GM21423 (cell line): Measurements from ENCODE around the gene BHMT.
"Not testable (repeated sequence)": the region's sequence is repeated elsewhere in the genome, so short reads cannot be mapped to it uniquely, and the experiment has no call there.

Experiments
- ATAC-seq: cut with Tn5 transposase; IDR thresholded peaks from one replicate; pipeline ENCODE4 v1.9.1; 2021; ENCODE audit warnings: mild to moderate bottlenecking, moderate library complexity; ENCODE audit not compliant: unreplicated experiment

Gene BHMT

DNA sequence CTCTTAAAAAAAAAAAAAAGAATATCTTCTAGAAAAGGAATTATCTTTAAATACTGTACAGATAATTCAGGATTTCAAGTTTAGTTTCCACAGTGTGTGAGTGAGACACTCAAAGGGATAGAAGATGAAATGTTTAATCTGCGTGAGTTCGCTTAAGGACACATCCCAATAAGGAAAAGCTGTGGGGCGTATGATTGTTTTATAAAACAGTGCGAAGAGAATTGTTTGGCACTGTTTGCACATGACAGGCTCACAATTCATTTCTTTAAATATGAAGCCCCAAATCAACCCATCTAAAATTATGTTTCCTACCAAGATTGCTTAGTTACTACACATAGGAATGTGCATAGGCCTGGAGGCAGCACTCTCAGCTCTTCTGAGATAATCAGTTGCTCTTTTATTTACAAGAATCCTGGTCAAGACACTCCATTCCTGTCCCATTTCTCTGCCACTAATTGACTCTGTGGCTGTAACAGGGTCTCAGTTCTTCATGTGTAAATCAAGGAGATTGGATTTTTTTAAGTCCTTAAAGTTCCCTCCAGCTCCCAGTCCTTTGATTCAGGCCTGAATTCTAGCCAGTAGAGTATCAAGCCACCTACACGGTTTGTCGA is 60.1 kb downstream of the BHMT start:
- no peak for ATAC-seq

GRCh38 chr5:79172269-79172668 is 60.7 kb downstream of the BHMT start:
- no peak for ATAC-seq

GRCh38 chr5:79173626-79174025 is 62.0 kb downstream of the BHMT start:
- ATAC-seq, result no peak

- not testable (repeated sequence) for ATAC-seq
Measured at GRCh38 chr5:79180449-79180848, 68.8 kb downstream of the BHMT start.

DNA sequence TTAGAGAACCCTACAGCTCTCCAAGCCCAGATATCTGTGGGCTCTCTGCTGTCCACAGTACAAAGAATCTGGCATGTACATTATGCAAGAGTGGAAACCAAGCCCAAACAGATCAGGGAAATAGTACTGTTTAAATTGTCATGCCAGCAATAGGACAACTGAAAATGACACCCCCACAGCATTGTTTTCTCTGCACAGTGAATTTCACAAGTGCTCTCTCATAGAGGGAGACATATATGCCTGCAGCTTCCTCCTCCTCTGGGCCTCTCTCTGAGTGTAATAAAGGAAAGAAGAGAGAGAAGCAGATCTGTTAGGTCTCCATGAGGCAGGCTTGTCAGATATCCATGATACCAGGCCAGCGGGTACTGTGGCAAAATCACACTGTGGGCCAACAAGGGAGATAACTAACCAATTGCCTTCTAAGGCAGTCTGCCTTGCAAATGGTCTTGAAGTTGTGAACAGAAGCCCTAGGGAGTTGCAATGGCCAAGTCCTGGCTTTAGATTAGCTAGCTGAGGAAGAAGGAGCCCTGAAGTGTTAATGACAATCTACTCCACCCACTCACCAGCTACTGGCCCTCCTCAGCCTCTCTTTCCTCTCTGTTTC is 69.9 kb downstream of the BHMT start:
- no peak for ATAC-seq
